ENCODE results near the gene ACSS3.
A peak's percentile ranks its signal among the peaks of the same experiment; 100 is the strongest.

The ACSS3 gene

GRCh38 chr12:81125691-81126090, 47.8 kb downstream of the ACSS3 start:
- no peak for TF ChIP-seq CTCF (IDR thresholded peaks at IDR 0.05; ENCODE audit: borderline replicate concordance, insufficient read depth, low read depth, low read length)
- no peak overlapping the region for H3K4me3 ChIP-seq (ENCODE audit: low read depth, low read length)

DNA sequence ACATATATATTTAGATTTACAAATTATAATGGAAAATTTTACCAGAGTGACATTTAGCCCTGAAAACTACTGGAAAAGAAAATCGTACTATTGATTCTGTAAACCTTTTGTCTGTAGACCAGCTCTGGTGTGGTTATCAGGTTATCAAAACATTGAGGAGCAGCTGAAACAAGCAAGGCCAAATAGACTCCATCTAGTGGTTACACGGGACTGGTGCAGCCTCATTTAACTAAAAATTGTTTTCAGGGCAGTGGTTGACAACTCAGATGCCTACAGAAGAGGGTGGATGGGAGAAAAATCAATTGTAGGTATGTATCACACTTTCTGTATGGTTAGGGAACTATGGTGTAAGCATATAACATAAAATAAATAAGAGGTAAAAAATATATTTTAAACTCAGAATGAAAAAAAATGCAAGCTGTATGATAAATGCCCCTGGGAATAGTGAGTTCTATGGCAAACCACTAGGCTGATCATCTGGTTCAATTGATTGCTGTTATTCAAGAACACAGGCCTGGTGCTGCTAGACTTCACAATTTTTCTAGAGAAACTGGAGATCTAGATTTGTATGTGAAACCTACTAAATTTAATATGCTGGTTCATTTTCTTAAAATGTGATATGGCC, 51.2 kb downstream of the ACSS3 start:
- TF ChIP-seq CTCF (IDR thresholded peaks at IDR 0.05; ENCODE audit: borderline replicate concordance, insufficient read depth, low read depth, low read length): peak; percentile 76

DNA sequence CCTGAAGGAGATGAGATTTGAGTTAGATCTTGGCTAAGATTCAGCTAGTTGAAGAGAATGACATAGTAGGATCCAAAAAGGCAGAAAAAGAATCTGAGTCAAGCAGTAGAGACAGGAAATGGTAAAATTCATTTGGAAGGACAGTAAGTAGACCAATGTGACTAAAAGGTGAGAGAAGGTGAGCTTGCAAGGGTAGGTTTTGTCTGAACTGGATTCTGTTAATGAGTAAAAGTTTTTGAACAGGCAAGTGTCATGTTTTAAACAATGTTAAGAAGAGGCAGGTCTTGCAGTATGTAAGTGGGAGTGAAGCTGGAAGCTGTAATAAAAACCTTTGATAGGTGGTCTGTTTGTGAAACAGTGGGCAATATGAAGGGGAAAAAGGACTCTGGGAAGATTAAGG, 58.6 kb downstream of the ACSS3 start:
- TF ChIP-seq CTCF (IDR thresholded peaks at IDR 0.05; ENCODE audit: borderline replicate concordance, insufficient read depth, low read depth, low read length): no peak
- no peak overlapping the region for H3K4me3 ChIP-seq (ENCODE audit: low read depth, low read length)

More for the DNA sequence above, 51.2 kb downstream of the ACSS3 start:
- no peak overlapping the region for H3K4me3 ChIP-seq (ENCODE audit: low read depth, low read length)

DNA sequence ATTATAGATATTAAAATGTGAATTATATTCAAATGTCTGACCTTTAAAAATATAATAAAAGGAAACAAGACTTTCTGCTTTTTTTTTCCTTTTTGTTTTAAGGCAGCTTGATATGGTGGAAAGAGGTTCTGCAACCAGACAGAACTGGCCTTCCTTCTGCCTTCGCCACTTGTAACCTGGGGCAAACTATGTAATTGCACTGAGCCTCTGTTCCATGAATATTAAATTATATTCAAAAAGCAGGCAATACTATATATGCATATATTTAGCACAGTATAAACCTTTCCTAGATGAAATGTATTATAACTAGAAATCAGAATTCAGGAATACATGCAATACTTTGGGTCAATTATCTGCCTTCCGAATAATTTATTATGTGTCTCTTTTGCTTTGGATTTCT, 59.9 kb downstream of the ACSS3 start:
- TF ChIP-seq CTCF (IDR thresholded peaks at IDR 0.05; ENCODE audit: borderline replicate concordance, insufficient read depth, low read depth, low read length): no peak
- H3K4me3 ChIP-seq (ENCODE audit: low read depth, low read length): no peak overlapping the region

- H3K4me3 ChIP-seq (ENCODE audit: low read depth, low read length): no peak overlapping the region
- TF ChIP-seq CTCF (IDR thresholded peaks at IDR 0.05; ENCODE audit: borderline replicate concordance, insufficient read depth, low read depth, low read length): no peak
Measured at GRCh38 chr12:81141217-81141616, 63.3 kb downstream of the ACSS3 start.

- no peak overlapping the region for H3K4me3 ChIP-seq (ENCODE audit: low read depth, low read length)
- TF ChIP-seq CTCF (IDR thresholded peaks at IDR 0.05; ENCODE audit: borderline replicate concordance, insufficient read depth, low read depth, low read length): no peak
Measured at GRCh38 chr12:81143057-81143456, 65.2 kb downstream of the ACSS3 start.
